Coronary artery (tissue), 2 donors: Measurements from ENCODE around the gene NUDT16L1.

Experiments used
- DNase-seq: peaks from one replicate; pipeline ENCODE4 v3.0.0-alpha.2; 2017; ENCODE audit warnings: low spot score
- H3K27ac ChIP-seq, 2 donors: fragments of 200-600 bp; sonication (generic); one replicate each; pipeline ENCODE4 v1.5.1; 2016 to 2019
- H3K4me3 ChIP-seq: fragments of 200-600 bp; sonication (generic); 2 replicates; pipeline ENCODE4 v1.5.1; 2016; ENCODE audit warnings: mild to moderate bottlenecking, moderate library complexity
- TF ChIP-seq, protein P1 (sequence below): fragments of 200-600 bp; sonication (generic); IDR thresholded peaks from one replicate; pipeline ENCODE4 v1.5.1; 2019; ENCODE audit warnings: antibody characterized with exemption

NUDT16L1 gene

DNA sequence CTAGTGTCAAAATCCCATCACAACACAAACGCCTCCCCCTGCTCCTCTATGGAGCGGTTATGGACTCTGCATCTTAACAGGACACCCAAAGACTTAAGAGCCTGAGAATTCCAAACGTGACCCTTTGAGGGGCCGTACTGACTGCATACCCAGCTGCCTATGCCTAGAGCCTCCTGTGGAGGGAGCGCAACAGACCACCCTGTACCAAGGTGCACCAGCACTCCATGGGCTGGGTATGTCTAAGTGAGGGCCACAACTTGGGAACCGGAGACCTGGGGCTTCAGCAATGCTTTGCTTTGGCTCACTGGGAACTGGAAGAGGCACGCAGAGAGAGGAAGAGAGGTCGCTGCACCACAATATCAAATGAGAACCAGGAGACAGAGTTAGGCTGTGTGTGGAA lies 35.3 kb downstream of the NUDT16L1 start:
- Histone ChIP-seq H3K27ac (no peak overlapping the region), H3K4me3 (no peak overlapping the region)
- TF ChIP-seq, protein P1, sequence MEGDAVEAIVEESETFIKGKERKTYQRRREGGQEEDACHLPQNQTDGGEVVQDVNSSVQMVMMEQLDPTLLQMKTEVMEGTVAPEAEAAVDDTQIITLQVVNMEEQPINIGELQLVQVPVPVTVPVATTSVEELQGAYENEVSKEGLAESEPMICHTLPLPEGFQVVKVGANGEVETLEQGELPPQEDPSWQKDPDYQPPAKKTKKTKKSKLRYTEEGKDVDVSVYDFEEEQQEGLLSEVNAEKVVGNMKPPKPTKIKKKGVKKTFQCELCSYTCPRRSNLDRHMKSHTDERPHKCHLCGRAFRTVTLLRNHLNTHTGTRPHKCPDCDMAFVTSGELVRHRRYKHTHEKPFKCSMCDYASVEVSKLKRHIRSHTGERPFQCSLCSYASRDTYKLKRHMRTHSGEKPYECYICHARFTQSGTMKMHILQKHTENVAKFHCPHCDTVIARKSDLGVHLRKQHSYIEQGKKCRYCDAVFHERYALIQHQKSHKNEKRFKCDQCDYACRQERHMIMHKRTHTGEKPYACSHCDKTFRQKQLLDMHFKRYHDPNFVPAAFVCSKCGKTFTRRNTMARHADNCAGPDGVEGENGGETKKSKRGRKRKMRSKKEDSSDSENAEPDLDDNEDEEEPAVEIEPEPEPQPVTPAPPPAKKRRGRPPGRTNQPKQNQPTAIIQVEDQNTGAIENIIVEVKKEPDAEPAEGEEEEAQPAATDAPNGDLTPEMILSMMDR = no peak
- no peak for DNase-seq

DNA sequence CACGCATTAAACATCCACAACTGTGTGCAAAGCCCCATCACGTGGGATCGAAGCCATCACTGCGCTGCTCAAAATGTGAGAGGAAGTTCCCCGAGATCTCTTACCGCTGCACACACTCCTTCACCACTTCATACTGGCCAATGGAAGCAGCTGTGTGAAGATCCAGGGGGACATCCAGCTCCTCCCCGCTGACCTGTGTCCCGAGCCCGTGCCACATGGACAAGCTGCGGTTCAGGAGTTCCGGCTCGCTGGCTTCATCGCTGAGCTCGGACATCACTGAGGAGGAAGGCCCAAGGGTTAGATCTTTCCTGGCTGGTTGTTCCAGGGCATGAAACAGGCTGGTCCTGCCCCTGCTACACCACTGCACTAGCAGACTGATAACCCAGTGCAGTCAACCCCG lies 36.5 kb downstream of the NUDT16L1 start:
- Histone ChIP-seq H3K27ac (no peak overlapping the region), H3K4me3 (no peak overlapping the region)
- DNase-seq = no peak
- TF ChIP-seq, protein P1 = no peak

DNA sequence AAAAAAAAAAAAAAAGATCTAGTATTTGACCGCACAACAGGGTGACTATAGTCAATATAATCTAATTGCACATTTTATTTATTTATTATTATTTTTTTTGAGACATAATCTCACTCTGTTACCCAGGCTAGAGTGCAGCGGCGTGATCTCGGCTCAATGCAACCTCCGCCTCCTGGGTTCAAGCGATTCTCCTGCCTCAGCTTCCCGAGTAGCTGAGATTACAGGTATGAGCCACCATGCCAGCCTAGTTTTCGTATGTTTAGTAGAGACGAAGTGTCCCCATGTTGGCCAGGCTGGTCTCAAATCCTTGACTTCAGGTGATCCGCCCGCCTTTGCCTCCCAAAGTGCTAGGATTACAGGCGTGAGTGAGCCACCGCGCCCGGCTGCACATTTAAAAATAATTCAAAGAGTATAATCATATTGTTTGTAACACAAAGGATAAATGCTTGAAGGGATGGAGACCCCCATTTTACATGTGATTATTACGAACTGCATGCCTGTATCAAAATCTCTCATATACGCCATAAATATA lies 39.9 kb downstream of the NUDT16L1 start:
- Histone ChIP-seq H3K4me3 (peak overlapping the region; percentile 83), H3K27ac (peak overlapping the region in 1 of 2 donors; percentile 29)
- DNase-seq = no peak
- TF ChIP-seq, protein P1 = no peak

DNA sequence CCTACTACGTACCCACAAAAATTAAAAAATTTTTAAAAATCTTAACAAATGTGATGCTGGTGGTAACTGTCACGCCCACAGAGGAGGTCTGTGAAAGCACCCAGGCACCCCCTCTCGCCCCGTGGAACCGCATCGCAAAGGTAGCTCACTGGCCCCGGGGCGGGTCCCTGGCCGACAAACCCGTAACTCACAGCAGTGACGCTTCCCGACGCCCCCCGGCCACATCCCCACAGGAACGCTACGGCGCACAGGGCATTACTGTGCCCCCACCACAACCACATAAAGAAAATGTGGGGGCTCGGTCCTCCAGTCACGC lies 40.3 kb downstream of the NUDT16L1 start:
- H3K27ac ChIP-seq = peak overlapping the region; percentile 29 to 90
- no peak for DNase-seq
- TF ChIP-seq, protein P1 = no peak

DNA sequence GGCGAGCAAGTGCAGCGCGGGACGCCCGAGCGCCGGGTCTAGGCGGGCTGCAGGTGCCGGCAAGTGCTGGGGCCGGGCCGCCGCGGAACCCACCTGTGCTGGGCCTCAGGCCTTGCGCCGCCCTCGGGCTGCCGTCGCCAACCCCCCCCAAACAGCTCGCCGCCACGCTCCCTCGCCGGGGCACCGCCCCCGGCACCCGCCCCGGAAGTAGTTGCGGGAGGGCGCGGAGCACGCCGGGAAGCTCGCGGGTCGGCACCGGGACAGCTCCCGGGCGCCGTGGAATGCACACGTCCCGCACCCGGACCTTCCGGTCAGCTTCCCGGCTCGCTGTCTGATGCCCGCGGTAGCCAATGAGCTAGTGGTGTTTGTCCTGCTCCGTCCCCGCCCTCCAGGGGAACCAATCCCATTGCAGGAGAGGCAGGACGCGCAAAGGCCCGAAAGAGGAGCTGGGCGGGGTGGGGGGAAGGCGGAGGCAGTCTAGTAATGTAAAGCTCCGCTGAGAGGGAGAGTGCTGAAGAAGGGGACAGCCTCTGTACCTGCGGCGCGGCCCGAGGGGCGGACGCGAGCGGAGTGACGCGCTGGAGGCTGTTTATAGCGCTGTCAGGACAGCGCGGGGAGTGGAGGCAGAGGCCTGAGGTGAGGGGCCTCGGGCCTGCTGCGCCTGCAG lies 40.8 kb downstream of the NUDT16L1 start, which contains the start of the genes ANKS3 and DNAAF8:
Gene ANKS3 (minus strand): TSS at position 209 of the 667 bp plus-strand sequence. CDS start 4,122 bp downstream, outside the sequence.
Gene DNAAF8 (plus strand): TSS at position 475 of the 667 bp plus-strand sequence. CDS start 1,978 bp downstream, outside the sequence.
- TF ChIP-seq, protein P1 = no peak

More for the DNA sequence above, 40.3 kb downstream of the NUDT16L1 start:
- H3K4me3 ChIP-seq = peak overlapping the region; percentile 83

DNA sequence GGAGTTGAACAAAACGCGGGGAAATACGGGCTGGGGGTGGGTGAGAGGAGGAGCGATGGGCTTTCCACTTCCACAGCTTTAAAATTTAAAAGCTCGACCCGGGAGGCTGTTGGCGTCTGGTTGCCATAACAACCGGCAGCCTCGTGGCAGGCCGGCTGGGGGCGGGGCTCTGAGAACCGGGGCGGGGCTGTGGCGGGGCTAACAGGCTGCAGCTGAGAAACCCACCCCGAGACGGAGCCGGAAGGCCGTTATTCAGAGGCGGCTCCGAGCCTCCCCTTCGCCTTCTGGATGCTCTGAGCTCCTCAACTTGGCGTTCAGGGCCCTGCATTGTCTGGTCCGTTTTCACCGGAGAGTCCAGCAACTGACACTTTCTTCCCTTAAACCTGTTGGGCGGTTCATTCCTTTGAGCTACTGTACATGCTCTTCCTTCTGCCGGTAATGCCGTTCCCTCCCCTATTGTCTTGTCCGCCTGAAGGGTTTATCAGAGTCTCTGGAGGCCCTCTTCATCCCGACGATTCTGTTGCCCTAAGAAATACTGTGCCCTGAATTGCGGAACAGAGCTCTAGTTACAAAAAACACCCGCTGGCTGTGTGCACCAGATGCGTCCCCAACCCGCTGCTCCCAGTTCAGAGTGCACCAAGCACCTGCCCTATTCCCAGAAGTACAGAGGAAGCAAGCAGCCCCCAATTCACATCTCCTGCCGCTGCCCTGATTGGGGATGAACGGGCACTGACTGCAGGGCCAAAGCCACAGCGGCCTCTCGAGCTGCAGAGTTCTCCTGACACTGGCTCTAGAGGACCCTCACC lies 41.6 kb downstream of the NUDT16L1 start:
- Histone ChIP-seq H3K4me3 (peak overlapping the region; percentile 83), H3K27ac (peak overlapping the region; percentile 39 to 90)
- peak; percentile 89 for DNase-seq
- TF ChIP-seq, protein P1 = no peak

More for the DNA sequence above, 40.8 kb downstream of the NUDT16L1 start, which contains the start of the genes ANKS3 and DNAAF8:
- DNase-seq = peak; percentile 98
- Histone ChIP-seq H3K27ac (peak within 1 kb of the TSS; percentile 39 to 90), H3K4me3 (peak within 1 kb of the TSS; percentile 83)
